Coronary artery (tissue), 2 donors: Measurements from ENCODE around the gene RASGEF1B.
A peak's percentile ranks its signal among the peaks of the same experiment; 100 is the strongest.
"Not testable (repeated sequence)": the region's sequence is repeated elsewhere in the genome, so short reads cannot be mapped to it uniquely, and the experiment has no call there.

Experiments used
- DNase-seq: peaks from one replicate; pipeline ENCODE4 v3.0.0-alpha.2; 2017; ENCODE audit warnings: low spot score
- H3K27ac ChIP-seq, 2 donors: fragments of 200-600 bp; sonication (generic); one replicate each; pipeline ENCODE4 v1.5.1; 2016 to 2019
- H3K4me3 ChIP-seq: fragments of 200-600 bp; sonication (generic); 2 replicates; pipeline ENCODE4 v1.5.1; 2016; ENCODE audit warnings: mild to moderate bottlenecking, moderate library complexity
- TF ChIP-seq, protein P1 (sequence below): fragments of 200-600 bp; sonication (generic); IDR thresholded peaks from one replicate; pipeline ENCODE4 v1.5.1; 2019; ENCODE audit warnings: antibody characterized with exemption

RASGEF1B gene

GRCh38 chr4:81410680-81411079 is 61.0 kb downstream of the RASGEF1B start:
- DNase-seq = no peak
- Histone ChIP-seq H3K4me3 (no peak overlapping the region), H3K27ac (no peak overlapping the region)
- TF ChIP-seq, protein P1, sequence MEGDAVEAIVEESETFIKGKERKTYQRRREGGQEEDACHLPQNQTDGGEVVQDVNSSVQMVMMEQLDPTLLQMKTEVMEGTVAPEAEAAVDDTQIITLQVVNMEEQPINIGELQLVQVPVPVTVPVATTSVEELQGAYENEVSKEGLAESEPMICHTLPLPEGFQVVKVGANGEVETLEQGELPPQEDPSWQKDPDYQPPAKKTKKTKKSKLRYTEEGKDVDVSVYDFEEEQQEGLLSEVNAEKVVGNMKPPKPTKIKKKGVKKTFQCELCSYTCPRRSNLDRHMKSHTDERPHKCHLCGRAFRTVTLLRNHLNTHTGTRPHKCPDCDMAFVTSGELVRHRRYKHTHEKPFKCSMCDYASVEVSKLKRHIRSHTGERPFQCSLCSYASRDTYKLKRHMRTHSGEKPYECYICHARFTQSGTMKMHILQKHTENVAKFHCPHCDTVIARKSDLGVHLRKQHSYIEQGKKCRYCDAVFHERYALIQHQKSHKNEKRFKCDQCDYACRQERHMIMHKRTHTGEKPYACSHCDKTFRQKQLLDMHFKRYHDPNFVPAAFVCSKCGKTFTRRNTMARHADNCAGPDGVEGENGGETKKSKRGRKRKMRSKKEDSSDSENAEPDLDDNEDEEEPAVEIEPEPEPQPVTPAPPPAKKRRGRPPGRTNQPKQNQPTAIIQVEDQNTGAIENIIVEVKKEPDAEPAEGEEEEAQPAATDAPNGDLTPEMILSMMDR = no peak

GRCh38 chr4:81409836-81410235 is 61.9 kb downstream of the RASGEF1B start:
- Histone ChIP-seq H3K27ac (no peak overlapping the region), H3K4me3 (no peak overlapping the region)
- TF ChIP-seq, protein P1 = no peak
- DNase-seq = no peak

GRCh38 chr4:81408341-81408740 is 63.4 kb downstream of the RASGEF1B start:
- no peak overlapping the region for H3K27ac ChIP-seq
- no peak for DNase-seq
- TF ChIP-seq, protein P1 = no peak
- H3K4me3 ChIP-seq = no peak overlapping the region

DNA sequence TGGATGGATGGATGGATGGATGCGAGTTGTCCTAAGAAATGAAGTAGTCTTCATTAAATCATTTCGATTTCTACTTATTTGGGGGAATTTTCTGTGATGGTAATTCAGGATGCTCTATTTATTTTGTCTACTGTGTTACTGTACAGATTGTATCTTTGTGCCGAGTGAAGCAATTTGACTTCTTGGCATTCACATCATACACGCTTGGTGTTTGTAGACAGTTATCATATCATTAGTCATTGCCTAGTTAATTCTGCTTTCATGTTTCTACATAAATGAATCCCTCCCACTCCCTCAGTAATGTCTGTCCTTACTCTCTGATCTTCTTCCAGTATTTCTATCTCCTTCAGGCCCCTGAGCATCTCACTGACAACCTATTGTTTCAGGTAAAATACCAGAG is 64.0 kb downstream of the RASGEF1B start:
- DNase-seq = no peak
- no peak overlapping the region for H3K4me3 ChIP-seq
- TF ChIP-seq, protein P1 = no peak
- H3K27ac ChIP-seq = no peak overlapping the region

DNA sequence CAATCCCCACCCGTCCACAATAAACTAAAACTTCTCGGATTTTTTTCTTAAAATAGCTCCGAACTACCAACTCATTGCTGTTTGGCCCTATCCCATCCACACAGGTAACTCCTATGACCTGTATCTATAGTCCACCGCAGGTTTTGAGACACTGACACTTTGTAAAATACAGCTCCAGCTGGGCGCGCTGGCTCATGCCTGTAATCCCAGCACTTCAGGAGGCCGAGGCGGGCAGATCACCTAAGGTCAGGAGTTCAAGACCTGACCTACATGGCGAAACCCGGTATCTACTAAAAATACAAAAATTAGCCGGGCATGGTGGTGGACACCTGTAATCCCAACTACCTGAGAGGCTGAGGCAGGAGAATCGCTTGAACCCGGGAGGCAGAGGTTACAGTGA is 65.2 kb downstream of the RASGEF1B start:
- not testable (repeated sequence) for H3K27ac ChIP-seq, H3K4me3 ChIP-seq, DNase-seq

GRCh38 chr4:81405900-81406401 is 65.8 kb downstream of the RASGEF1B start:
- no peak overlapping the region for H3K27ac ChIP-seq
- DNase-seq = no peak
- peak overlapping the region; percentile 25 for H3K4me3 ChIP-seq
- TF ChIP-seq, protein P1 = peak; percentile 76

GRCh38 chr4:81404741-81405140 is 67.0 kb downstream of the RASGEF1B start:
- no peak overlapping the region for H3K4me3 ChIP-seq
- no peak overlapping the region for H3K27ac ChIP-seq
- TF ChIP-seq, protein P1 = no peak
- no peak for DNase-seq

- DNase-seq = no peak
- H3K27ac ChIP-seq = no peak overlapping the region
- no peak overlapping the region for H3K4me3 ChIP-seq
- TF ChIP-seq, protein P1 = no peak
These were observed 67.4 kb downstream of the RASGEF1B start for GRCh38 chr4:81404294-81404693.
